Liver (tissue), 9 donors: ENCODE results near the gene PCSK6. TPM values are rescaled to one million over a fixed set of nuclear protein-coding genes. Genes with fewer than 3 reads are reported as not detected.

Experiments
- DNase-seq: peaks from one replicate; pipeline ENCODE4 v3.0.0-alpha.2; 2017; ENCODE audit warnings: low spot score
- H3K27ac ChIP-seq, 2 donors: one replicate each; pipeline ENCODE4 v1.7.0; 2013; ENCODE audit warnings: inconsistent platforms in 2 of 2, low read length in 2 of 2, control low read depth in 1 of 2, low read depth in 1 of 2, mild to moderate bottlenecking in 1 of 2
- H3K27me3 ChIP-seq, 4 donors: one replicate each; pipeline versions ENCODE4 v1.6.1 to v1.7.0; 2013; ENCODE audit warnings: low read length in 3 of 4, inconsistent platforms in 1 of 4, mild to moderate bottlenecking in 1 of 4, moderate library complexity in 1 of 4; ENCODE audit not compliant: control insufficient read depth in 4 of 4, insufficient read depth in 4 of 4
- H3K36me3 ChIP-seq, 4 donors: one replicate each; pipeline versions ENCODE4 v1.6.1 to v1.7.0; 2013; ENCODE audit warnings: low read length in 3 of 4, mild to moderate bottlenecking in 3 of 4, low read depth in 1 of 4, moderate library complexity in 1 of 4; ENCODE audit not compliant: control insufficient read depth in 4 of 4, insufficient read depth in 3 of 4
- H3K4me1 ChIP-seq, 4 donors: one replicate each; pipeline versions ENCODE4 v1.6.1 to v1.7.0; 2013; ENCODE audit warnings: low read length in 3 of 4, mild to moderate bottlenecking in 3 of 4, moderate library complexity in 1 of 4; ENCODE audit not compliant: control insufficient read depth in 4 of 4, insufficient read depth in 4 of 4
- H3K4me3 ChIP-seq, 3 donors: one replicate each; pipeline versions ENCODE4 v1.6.1 to v1.7.0; 2013; ENCODE audit warnings: low read length in 3 of 3, control low read depth in 1 of 3, low read depth in 1 of 3, mild to moderate bottlenecking in 1 of 3
- H3K9ac ChIP-seq, 2 donors: one replicate each; pipeline ENCODE4 v1.7.0; 2013; ENCODE audit warnings: low read length in 2 of 2, mild to moderate bottlenecking in 2 of 2, moderate library complexity in 2 of 2, control low read depth in 1 of 2, low read depth in 1 of 2
- H3K9me3 ChIP-seq, 4 donors: one replicate each; pipeline versions ENCODE4 v1.6.1 to v1.7.0; 2013; ENCODE audit warnings: low read length in 3 of 4; ENCODE audit not compliant: control insufficient read depth in 4 of 4
- EGR1 ChIP-seq, 2 donors: IDR thresholded peaks; 2 replicates each; pipeline ENCODE4 v1.6.1; 2016 to 2018; ENCODE audit warnings: antibody characterized with exemption in 2 of 2, low read depth in 2 of 2
- FOXA1 ChIP-seq: IDR thresholded peaks from 2 replicates; pipeline ENCODE4 v1.6.1; 2016; ENCODE audit warnings: antibody characterized with exemption
- FOXA2 ChIP-seq: IDR thresholded peaks from 2 replicates; pipeline ENCODE4 v1.6.1; 2016; ENCODE audit warnings: antibody characterized with exemption
- GABPA ChIP-seq, 2 donors: IDR thresholded peaks in 1 of 2; conservative IDR thresholded peaks in 1 of 2; 2 replicates each; pipeline ENCODE4 v1.6.1; 2016; ENCODE audit warnings: antibody characterized with exemption in 2 of 2, mild to moderate bottlenecking in 1 of 2, moderate library complexity in 1 of 2
- HNF4A ChIP-seq, 2 donors: conservative IDR thresholded peaks; 2 replicates each; pipeline ENCODE4 v1.6.1; 2016; ENCODE audit warnings: antibody characterized with exemption in 2 of 2, mild to moderate bottlenecking in 2 of 2
- HNF4G ChIP-seq: IDR thresholded peaks from 2 replicates; pipeline ENCODE4 v1.6.1; 2016; ENCODE audit warnings: antibody characterized with exemption
- JUND ChIP-seq, 2 donors: IDR thresholded peaks; 2 replicates each; pipeline ENCODE4 v1.6.1; 2016; ENCODE audit warnings: antibody characterized with exemption in 2 of 2
- MAX ChIP-seq: IDR thresholded peaks from 2 replicates; pipeline ENCODE4 v1.6.1; 2016; ENCODE audit warnings: antibody characterized with exemption
- NR2F2 ChIP-seq: IDR thresholded peaks from 2 replicates; pipeline ENCODE4 v1.6.1; 2016; ENCODE audit warnings: antibody characterized with exemption
- RAD21 ChIP-seq, 2 donors: IDR thresholded peaks; 2 replicates each; pipeline ENCODE4 v1.6.1; 2016; ENCODE audit warnings: antibody characterized with exemption in 2 of 2, mild to moderate bottlenecking in 2 of 2
- REST ChIP-seq: IDR thresholded peaks from 2 replicates; pipeline ENCODE4 v1.6.1; 2016; ENCODE audit warnings: antibody characterized with exemption, mild to moderate bottlenecking
- RXRA ChIP-seq, 2 donors: IDR thresholded peaks; 2 replicates each; pipeline ENCODE4 v1.6.1; 2017 to 2018; ENCODE audit warnings: antibody characterized with exemption in 2 of 2, mild to moderate bottlenecking in 1 of 2
- SP1 ChIP-seq: IDR thresholded peaks from 2 replicates; pipeline ENCODE4 v1.6.1; 2018; ENCODE audit warnings: antibody characterized with exemption, mild to moderate bottlenecking
- TAF1 ChIP-seq: conservative IDR thresholded peaks from 2 replicates; pipeline ENCODE4 v1.6.1; 2016; ENCODE audit warnings: antibody characterized with exemption, mild to moderate bottlenecking
- YY1 ChIP-seq: IDR thresholded peaks from 2 replicates; pipeline ENCODE4 v1.6.1; 2016; ENCODE audit warnings: antibody characterized with exemption, mild to moderate bottlenecking
- ZBTB33 ChIP-seq: IDR thresholded peaks from 2 replicates; pipeline ENCODE4 v1.6.1; 2016; ENCODE audit warnings: antibody characterized with exemption
- WGBS: extraction: QIAGEN DNeasy Blood & Tissue Kit; methylation state at CpG from one replicate; pipeline ENCODE4 v1.1.7; 2013; 5-methylcytosine and 5-hydroxymethylcytosine counted together
- polyA plus RNA-seq, 2 donors: library from polyadenylated mRNA; stranded (reverse) in 1 of 2; unstranded in 1 of 2; fragments of 200-250 nt in 1 of 2; fragments of >200 nt in 1 of 2; fragmentation: Nextera tagmentation in 1 of 2; extraction: Ambion mirVana in 1 of 2; gene quantifications; one replicate each; pipeline versions ENCODE4 v1.2.1 to v1.2.3, GENCODE V29; 2013 to 2015
- total RNA-seq, 2 donors: library from RNA; depleted of rRNA; stranded (reverse); fragments of >200 nt; gene quantifications; one replicate each; pipeline ENCODE4 v1.2.3, GENCODE V29; 2014
- donor health status: healthy.
- donor health status: healthy.
- donor health status: healthy.
- donor health status: healthy.
- donor health status: healthy.

PCSK6 gene
- total and polyA plus RNA-seq, 4 donors = 94.8 to 398 (median 168) TPM

GRCh38 chr15:101528108-101528916 is 38.8 kb upstream of the PCSK6 start (continued):
- TF ChIP-seq REST = peak; percentile 84
- peak; percentile 98 for TF ChIP-seq SP1
- TF ChIP-seq RAD21 (IDR thresholded peaks at IDR 0.05) = peak; percentile 51 to 70
- TF ChIP-seq JUND (IDR thresholded peaks at IDR 0.05) = peak; percentile 55 to 93
- TF ChIP-seq TAF1 = peak; percentile 74
- peak; percentile 84 for TF ChIP-seq FOXA2

- TF ChIP-seq HNF4G = no peak
- no peak for TF ChIP-seq MAX
- no peak for TF ChIP-seq NR2F2
- no peak for TF ChIP-seq SP1
- no peak for TF ChIP-seq GABPA (IDR thresholded peaks at IDR 0.05 in 1 of 2, conservative IDR thresholded peaks at IDR 0.05 in 1 of 2)
- no peak for TF ChIP-seq HNF4A (conservative IDR thresholded peaks at IDR 0.05)
- no peak for TF ChIP-seq EGR1 (IDR thresholded peaks at IDR 0.05; ENCODE audit: low read depth in 2 of 2)
- no peak for TF ChIP-seq FOXA1
- no peaks in the 10 kb centered on the region for H3K27me3 ChIP-seq
- peaks cover 11 to 47% (median 25%) of the 10 kb centered on the region in 4 donors for H3K4me1 ChIP-seq
- no peaks in the 10 kb centered on the region for H3K36me3 ChIP-seq
- DNase-seq = no peak
- no peak overlapping the region for H3K9ac ChIP-seq
- H3K9me3 ChIP-seq = no peaks in the 10 kb centered on the region
- H3K4me3 ChIP-seq = no peak overlapping the region
- H3K27ac ChIP-seq = peak overlapping the region; percentile 96 to 99
- WGBS = 88% methylated on average over 7 of the region's 7 CpGs
Measured at GRCh38 chr15:101526890-101527289, 37.4 kb upstream of the PCSK6 start.

GRCh38 chr15:101526442-101526841 is 36.9 kb upstream of the PCSK6 start:
- H3K27ac ChIP-seq = peak overlapping the region; percentile 52 to 96
- TF ChIP-seq HNF4G (no peak), GABPA (IDR thresholded peaks at IDR 0.05 in 1 of 2, conservative IDR thresholded peaks at IDR 0.05 in 1 of 2) (no peak), RXRA (IDR thresholded peaks at IDR 0.05) (no peak), JUND (IDR thresholded peaks at IDR 0.05) (no peak), ZBTB33 (no peak), YY1 (no peak), REST (no peak), MAX (no peak)
- H3K9me3 ChIP-seq = no peaks in the 10 kb centered on the region
- H3K27me3 ChIP-seq = no peaks in the 10 kb centered on the region
- peaks cover 11 to 44% (median 25%) of the 10 kb centered on the region in 4 donors for H3K4me1 ChIP-seq
- DNase-seq = no peak
- H3K4me3 ChIP-seq = no peak overlapping the region
- no peaks in the 10 kb centered on the region for H3K36me3 ChIP-seq
- H3K9ac ChIP-seq = no peak overlapping the region
- 80% methylated on average over 13 of the region's 13 CpGs for WGBS
